Uterus (tissue), 4 donors: ENCODE data around the gene THSD8. TPM values are rescaled to one million over a fixed set of nuclear protein-coding genes. Genes with fewer than 3 reads are reported as not detected.

ENCODE experiments used
- DNase-seq, 2 donors: peaks; one replicate each; pipeline ENCODE4 v3.0.0-alpha.2; 2019 to 2020
- H3K27ac ChIP-seq, 2 donors: fragments of 200-600 bp; sonication (generic); 1 replicate in 1 of 2; 2 replicates in 1 of 2; pipeline ENCODE4 v1.5.1; 2016 to 2018
- H3K27me3 ChIP-seq, 2 donors: fragments of 200-600 bp; sonication (generic); one replicate each; pipeline ENCODE4 v1.5.1; 2018 to 2019; ENCODE audit warnings: control low read depth in 1 of 2
- H3K36me3 ChIP-seq, 2 donors: fragments of 200-600 bp; sonication (generic); one replicate each; pipeline ENCODE4 v1.5.1; 2019; ENCODE audit warnings: control low read depth in 1 of 2
- H3K4me1 ChIP-seq, 2 donors: fragments of 200-600 bp; sonication (generic); one replicate each; pipeline ENCODE4 v1.5.1; 2018 to 2019; ENCODE audit warnings: control low read depth in 1 of 2
- H3K4me3 ChIP-seq, 2 donors: fragments of 200-600 bp; sonication (generic); 1 replicate in 1 of 2; 2 replicates in 1 of 2; pipeline ENCODE4 v1.5.1; 2018 to 2019; ENCODE audit warnings: mild to moderate bottlenecking in 1 of 2
- H3K9me3 ChIP-seq, 2 donors: fragments of 200-600 bp; sonication (generic); one replicate each; pipeline ENCODE4 v1.5.1; 2019; ENCODE audit warnings: control low read depth in 1 of 2
- CTCF ChIP-seq, 4 experiments: fragments of 200-600 bp in 2 of 4; fragments of 450-650 bp in 2 of 4; sonication (generic) in 2 of 4; IDR thresholded peaks; one replicate each; pipeline ENCODE4 v1.5.1; 2016 to 2019; ENCODE audit warnings: antibody characterized with exemption in 4 of 4, mild to moderate bottlenecking in 2 of 4, moderate library complexity in 1 of 4
- POLR2A ChIP-seq, 2 donors: fragments of 450-650 bp; IDR thresholded peaks; one replicate each; pipeline ENCODE4 v1.6.1; 2016; ENCODE audit warnings: antibody characterized with exemption in 2 of 2, mild to moderate bottlenecking in 1 of 2, moderate library complexity in 1 of 2
- intact Hi-C: fragments of 100-400 bp; cut with DNase I; formaldehyde crosslinking; loops from one replicate; pipeline ENCODE4 v1.15.1; 2023; ENCODE audit warnings: low total_unique reads
- total RNA-seq, 4 donors: library from RNA; depleted of rRNA in 3 of 4; stranded (reverse); fragments of >200 nt in 3 of 4; gene quantifications; one replicate each; pipeline versions ENCODE4 v1.1.0 to v1.2.4, GENCODE V29; 2014 to 2023
- donor health status: DM: yes; HTN: yes; CAD: no.

THSD8 gene
- total RNA-seq, 4 donors from 2014 or later, result 4.1 TPM; not detected in 3

- Histone ChIP-seq H3K4me3 (no peak overlapping the region), H3K27me3 (peaks cover 47 to 61% of the 10 kb centered on the region in 2 donors), H3K27ac (no peak overlapping the region), H3K9me3 (no peaks in the 10 kb centered on the region), H3K4me1 (peaks cover 0 to 7% of the 10 kb centered on the region in 2 donors), H3K36me3 (no peaks in the 10 kb centered on the region)
- no peak for TF ChIP-seq CTCF (IDR thresholded peaks at IDR 0.05)
- TF ChIP-seq POLR2A (IDR thresholded peaks at IDR 0.05), result no peak
- DNase-seq, result no peak
- intact Hi-C loops, result no loop called here
Observed at GRCh38 chr19:12833418-12833737, 31.5 kb downstream of the THSD8 start.

GRCh38 chr19:12833738-12834565 lies 32.1 kb downstream of the THSD8 start:
- no peaks in the 10 kb centered on the region for H3K36me3 ChIP-seq
- no peaks in the 10 kb centered on the region for H3K9me3 ChIP-seq
- peaks cover 0 to 13% of the 10 kb centered on the region in 2 donors for H3K4me1 ChIP-seq
- peaks cover 53 to 67% of the 10 kb centered on the region in 2 donors for H3K27me3 ChIP-seq
- peak overlapping the region in 1 of 2 donors; percentile 23 for H3K4me3 ChIP-seq
- intact Hi-C loops, result no loop called here
- TF ChIP-seq POLR2A (IDR thresholded peaks at IDR 0.05), result no peak
- TF ChIP-seq CTCF (IDR thresholded peaks at IDR 0.05), result no peak
- no peak for DNase-seq
- H3K27ac ChIP-seq, result no peak overlapping the region

- Histone ChIP-seq H3K27ac (no peak within 1 kb of the TSS), H3K4me1 (peaks cover 0 to 14% of the 10 kb centered on the region in 2 donors), H3K27me3 (peaks cover 53 to 70% of the 10 kb centered on the region in 2 donors), H3K36me3 (no peaks in the 10 kb centered on the region), H3K9me3 (no peaks in the 10 kb centered on the region), H3K4me3 (peak within 1 kb of the TSS in 1 of 2 donors; percentile 23)
- intact Hi-C loops, result no loop called here
- DNase-seq, result no peak
- TF ChIP-seq POLR2A (IDR thresholded peaks at IDR 0.05), result no peak
- no peak for TF ChIP-seq CTCF (IDR thresholded peaks at IDR 0.05)
Observed at GRCh38 chr19:12834566-12834943, 32.7 kb downstream of the THSD8 start, which contains the start of gene RTBDN. RTBDN (minus strand) TSS chr19:12834579; CDS start chr19:12829979, 4,600 bp downstream.

GRCh38 chr19:12834976-12835757 lies 33.3 kb downstream of the THSD8 start:
- intact Hi-C loops, result no loop called here
- peaks cover 55 to 65% of the 10 kb centered on the region in 2 donors for H3K27me3 ChIP-seq
- TF ChIP-seq CTCF (IDR thresholded peaks at IDR 0.05) (no peak), POLR2A (IDR thresholded peaks at IDR 0.05) (no peak)
- no peaks in the 10 kb centered on the region for H3K9me3 ChIP-seq
- no peak for DNase-seq
- peaks cover 0 to 14% of the 10 kb centered on the region in 2 donors for H3K4me1 ChIP-seq
- no peak overlapping the region for H3K4me3 ChIP-seq
- H3K27ac ChIP-seq, result no peak overlapping the region
- H3K36me3 ChIP-seq, result no peaks in the 10 kb centered on the region

- H3K27me3 ChIP-seq, result peaks cover 62 to 64% of the 10 kb centered on the region in 2 donors
Observed at GRCh38 chr19:12836529-12836863, 34.6 kb downstream of the THSD8 start.

More at GRCh38 chr19:12836529-12836863, 34.6 kb downstream of the THSD8 start:
- Histone ChIP-seq H3K36me3 (no peaks in the 10 kb centered on the region), H3K27ac (no peak overlapping the region), H3K9me3 (no peaks in the 10 kb centered on the region), H3K4me1 (peaks cover 0 to 19% of the 10 kb centered on the region in 2 donors), H3K4me3 (no peak overlapping the region)
- intact Hi-C loops, result no loop called here
- TF ChIP-seq CTCF (IDR thresholded peaks at IDR 0.05) (no peak), POLR2A (IDR thresholded peaks at IDR 0.05) (no peak)
- no peak for DNase-seq
